Measurements from ENCODE around the gene SCUBE1. TPM values are rescaled to one million over a fixed set of nuclear protein-coding genes. Genes with fewer than 3 reads are reported as not detected.

SCUBE1 gene
- total RNA-seq, 2 donors from 2014 or later = 0.14 TPM; not detected in 1

DNA sequence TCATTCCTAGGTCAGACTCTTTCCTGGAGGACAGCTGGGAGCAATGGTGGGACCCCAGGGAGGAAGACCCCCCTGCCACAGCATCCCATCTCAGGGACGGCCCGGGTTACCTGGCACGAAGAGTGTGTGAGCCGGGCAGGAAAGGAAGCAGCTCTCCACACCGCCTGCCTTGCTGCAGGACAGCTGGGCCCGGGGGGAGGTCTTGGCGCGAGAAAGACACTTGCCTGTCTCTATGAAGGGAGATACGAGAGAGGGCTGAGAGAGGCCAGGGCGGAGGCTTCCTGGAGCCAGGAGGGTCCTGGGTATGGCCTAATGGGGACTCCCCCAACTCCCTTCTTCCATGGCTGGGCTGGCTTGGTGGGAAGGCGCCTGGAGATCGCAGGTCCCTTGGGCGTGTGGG lies 120.2 kb downstream of the SCUBE1 start:
- Mint-ChIP-seq H3K4me3 (no peak overlapping the region), H3K27ac (no peak overlapping the region)

DNA sequence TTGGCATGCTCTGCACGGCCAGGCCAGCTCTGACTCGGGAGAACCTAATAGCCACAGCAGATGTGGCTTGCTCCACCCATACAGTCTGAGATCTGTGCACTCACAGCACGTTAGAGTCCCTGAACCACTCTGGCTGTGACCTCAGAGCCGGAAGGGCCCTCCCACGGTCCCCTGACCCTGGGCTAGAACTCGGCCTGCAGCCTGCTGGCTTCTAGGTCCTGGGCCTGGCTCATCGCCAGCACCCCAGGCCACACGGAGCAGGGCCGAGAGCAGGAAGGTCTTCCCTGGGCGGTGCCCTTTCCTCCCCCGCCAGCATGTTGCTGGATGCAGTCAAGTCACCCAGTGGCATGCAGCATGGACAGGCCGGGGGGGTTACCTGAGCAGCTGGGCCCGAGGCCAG lies 120.9 kb downstream of the SCUBE1 start:
- Mint-ChIP-seq H3K36me3 (ENCODE audit: insufficient read depth in 2 of 2) (no peaks in the 10 kb centered on the region), H3K27me3 (ENCODE audit: low read depth) (no peaks in the 10 kb centered on the region), H3K9me3 (no peaks in the 10 kb centered on the region), H3K4me3 (no peak overlapping the region), H3K27ac (no peak overlapping the region), H3K4me1 (ENCODE audit: low read depth) (peaks cover 6% of the 10 kb centered on the region)
- DNase-seq = no peak
- no peak for ATAC-seq (replicated peaks in 1 of 2)

More for the DNA sequence above, 120.2 kb downstream of the SCUBE1 start:
- Mint-ChIP-seq H3K36me3 (ENCODE audit: insufficient read depth in 2 of 2) (no peaks in the 10 kb centered on the region), H3K9me3 (no peaks in the 10 kb centered on the region), H3K4me1 (ENCODE audit: low read depth) (peaks cover 6% of the 10 kb centered on the region), H3K27me3 (ENCODE audit: low read depth) (no peaks in the 10 kb centered on the region)
- ATAC-seq (replicated peaks in 1 of 2) (no peak), DNase-seq (no peak)

- ATAC-seq (replicated peaks in 1 of 2) (no peak), DNase-seq (no peak)
- no peak overlapping the region for H3K27ac Mint-ChIP-seq
- no peaks in the 10 kb centered on the region for H3K27me3 Mint-ChIP-seq (ENCODE audit: low read depth)
- H3K4me1 Mint-ChIP-seq (ENCODE audit: low read depth) = peaks cover 2% of the 10 kb centered on the region
- no peak overlapping the region for H3K4me3 Mint-ChIP-seq
- no peaks in the 10 kb centered on the region for H3K36me3 Mint-ChIP-seq (ENCODE audit: insufficient read depth in 2 of 2)
- no peaks in the 10 kb centered on the region for H3K9me3 Mint-ChIP-seq
Observed at GRCh38 chr22:43220625-43221380, 122.4 kb downstream of the SCUBE1 start.

GRCh38 chr22:43218786-43219185 lies 124.4 kb downstream of the SCUBE1 start:
- Mint-ChIP-seq H3K4me3 (no peak overlapping the region), H3K27me3 (ENCODE audit: low read depth) (no peaks in the 10 kb centered on the region), H3K36me3 (ENCODE audit: insufficient read depth in 2 of 2) (no peaks in the 10 kb centered on the region), H3K27ac (no peak overlapping the region), H3K4me1 (ENCODE audit: low read depth) (no peaks in the 10 kb centered on the region), H3K9me3 (no peaks in the 10 kb centered on the region)
- ATAC-seq (replicated peaks in 1 of 2) = no peak
- DNase-seq = no peak

GRCh38 chr22:43217285-43218030 lies 125.7 kb downstream of the SCUBE1 start:
- H3K9me3 Mint-ChIP-seq = no peaks in the 10 kb centered on the region
- no peak overlapping the region for H3K27ac Mint-ChIP-seq
- H3K4me3 Mint-ChIP-seq = no peak overlapping the region
- no peaks in the 10 kb centered on the region for H3K36me3 Mint-ChIP-seq (ENCODE audit: insufficient read depth in 2 of 2)
- no peaks in the 10 kb centered on the region for H3K4me1 Mint-ChIP-seq (ENCODE audit: low read depth)
- no peak for ATAC-seq (replicated peaks in 1 of 2)
- H3K27me3 Mint-ChIP-seq (ENCODE audit: low read depth) = no peaks in the 10 kb centered on the region
- DNase-seq = no peak

GRCh38 chr22:43216738-43217137 lies 126.4 kb downstream of the SCUBE1 start:
- Mint-ChIP-seq H3K36me3 (ENCODE audit: insufficient read depth in 2 of 2) (no peaks in the 10 kb centered on the region), H3K4me3 (no peak overlapping the region), H3K4me1 (ENCODE audit: low read depth) (no peaks in the 10 kb centered on the region), H3K27ac (no peak overlapping the region), H3K9me3 (no peaks in the 10 kb centered on the region), H3K27me3 (ENCODE audit: low read depth) (no peaks in the 10 kb centered on the region)
- no peak for DNase-seq
- ATAC-seq (replicated peaks in 1 of 2) = no peak

DNA sequence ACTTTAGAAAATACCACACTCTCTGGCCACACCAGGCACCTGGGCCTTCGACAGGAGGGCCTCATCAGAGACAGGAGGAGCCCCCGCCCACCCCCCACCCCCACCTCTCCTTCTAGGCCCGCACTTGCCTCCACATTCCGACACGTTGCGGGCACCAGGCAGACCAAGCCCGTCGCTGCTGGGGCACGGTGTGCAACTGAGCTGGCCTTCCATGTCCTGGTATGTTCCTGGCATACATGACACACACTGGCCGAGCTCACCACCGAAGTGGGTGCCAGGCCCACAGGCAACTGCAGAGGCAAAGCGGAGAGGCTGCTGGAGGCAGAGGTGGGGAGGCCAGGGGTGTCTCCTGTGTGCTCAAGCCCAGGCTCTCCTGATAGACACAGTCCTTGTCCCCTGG lies 129.2 kb downstream of the SCUBE1 start:
- no peak overlapping the region for H3K4me3 Mint-ChIP-seq
- ATAC-seq (replicated peaks in 1 of 2) (no peak), DNase-seq (no peak)
- H3K27ac Mint-ChIP-seq = no peak overlapping the region
- H3K27me3 Mint-ChIP-seq (ENCODE audit: low read depth) = no peaks in the 10 kb centered on the region
- no peaks in the 10 kb centered on the region for H3K4me1 Mint-ChIP-seq (ENCODE audit: low read depth)
- H3K9me3 Mint-ChIP-seq = no peaks in the 10 kb centered on the region
- no peaks in the 10 kb centered on the region for H3K36me3 Mint-ChIP-seq (ENCODE audit: insufficient read depth in 2 of 2)

- DNase-seq (no peak), ATAC-seq (replicated peaks in 1 of 2) (no peak)
- Mint-ChIP-seq H3K9me3 (no peaks in the 10 kb centered on the region), H3K27me3 (ENCODE audit: low read depth) (no peaks in the 10 kb centered on the region), H3K36me3 (ENCODE audit: insufficient read depth in 2 of 2) (no peaks in the 10 kb centered on the region), H3K4me3 (no peak overlapping the region), H3K4me1 (ENCODE audit: low read depth) (no peaks in the 10 kb centered on the region), H3K27ac (no peak overlapping the region)
Observed at GRCh38 chr22:43213051-43213450, 130.1 kb downstream of the SCUBE1 start.

GRCh38 chr22:43212434-43212952 lies 130.7 kb downstream of the SCUBE1 start:
- Mint-ChIP-seq H3K9me3 (no peaks in the 10 kb centered on the region), H3K4me3 (no peak overlapping the region), H3K36me3 (ENCODE audit: insufficient read depth in 2 of 2) (no peaks in the 10 kb centered on the region), H3K27me3 (ENCODE audit: low read depth) (no peaks in the 10 kb centered on the region), H3K4me1 (ENCODE audit: low read depth) (no peaks in the 10 kb centered on the region), H3K27ac (no peak overlapping the region)
- ATAC-seq (replicated peaks in 1 of 2) = no peak
- DNase-seq = no peak

- Mint-ChIP-seq H3K4me3 (no peak overlapping the region), H3K27me3 (ENCODE audit: low read depth) (no peaks in the 10 kb centered on the region), H3K27ac (no peak overlapping the region), H3K4me1 (ENCODE audit: low read depth) (no peaks in the 10 kb centered on the region), H3K9me3 (no peaks in the 10 kb centered on the region), H3K36me3 (ENCODE audit: insufficient read depth in 2 of 2) (no peaks in the 10 kb centered on the region)
- ATAC-seq (replicated peaks in 1 of 2) (no peak), DNase-seq (no peak)
Observed at GRCh38 chr22:43211941-43212433, 131.2 kb downstream of the SCUBE1 start.

- peaks cover 9% of the 10 kb centered on the region for H3K4me1 Mint-ChIP-seq (ENCODE audit: low read depth)
- no peak overlapping the region for H3K4me3 Mint-ChIP-seq
- no peak for ATAC-seq (replicated peaks in 1 of 2)
- no peak overlapping the region for H3K27ac Mint-ChIP-seq
- no peaks in the 10 kb centered on the region for H3K36me3 Mint-ChIP-seq (ENCODE audit: insufficient read depth in 2 of 2)
- H3K9me3 Mint-ChIP-seq = no peaks in the 10 kb centered on the region
- no peaks in the 10 kb centered on the region for H3K27me3 Mint-ChIP-seq (ENCODE audit: low read depth)
- DNase-seq = no peak
Observed at GRCh38 chr22:43210631-43211515, 132.3 kb downstream of the SCUBE1 start.

GRCh38 chr22:43209971-43210370 lies 133.2 kb downstream of the SCUBE1 start:
- peaks cover 9% of the 10 kb centered on the region for H3K4me1 Mint-ChIP-seq (ENCODE audit: low read depth)
- no peak for ATAC-seq (replicated peaks in 1 of 2)
- H3K36me3 Mint-ChIP-seq (ENCODE audit: insufficient read depth in 2 of 2) = no peaks in the 10 kb centered on the region
- H3K27me3 Mint-ChIP-seq (ENCODE audit: low read depth) = no peaks in the 10 kb centered on the region
- no peak overlapping the region for H3K27ac Mint-ChIP-seq
- H3K4me3 Mint-ChIP-seq = no peak overlapping the region
- H3K9me3 Mint-ChIP-seq = no peaks in the 10 kb centered on the region
- DNase-seq = no peak

DNA sequence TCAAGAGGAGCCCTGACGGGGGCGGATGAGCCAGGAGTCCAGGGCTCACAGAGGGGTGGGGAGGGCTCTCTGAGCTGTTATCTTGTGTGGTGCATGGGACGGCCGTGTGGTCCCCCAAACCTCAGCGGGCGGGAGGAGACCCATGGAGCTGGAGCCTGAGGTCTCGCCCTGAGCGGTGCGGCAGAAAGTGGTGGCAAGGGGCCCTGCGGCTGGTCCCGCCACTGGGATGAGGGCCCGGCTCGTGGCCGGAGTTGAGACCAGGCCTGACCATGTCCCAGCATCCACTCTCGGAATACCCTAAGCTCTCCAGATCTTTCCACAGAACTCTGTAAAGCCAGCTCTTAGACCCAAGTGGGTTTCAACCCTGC lies 133.7 kb downstream of the SCUBE1 start:
- Mint-ChIP-seq H3K4me3 (no peak overlapping the region), H3K27ac (no peak overlapping the region), H3K27me3 (ENCODE audit: low read depth) (no peaks in the 10 kb centered on the region), H3K9me3 (no peaks in the 10 kb centered on the region), H3K4me1 (ENCODE audit: low read depth) (peaks cover 9% of the 10 kb centered on the region), H3K36me3 (ENCODE audit: insufficient read depth in 2 of 2) (no peaks in the 10 kb centered on the region)
- DNase-seq (no peak), ATAC-seq (replicated peaks in 1 of 2) (no peak)
